Renal cortical epithelial cell (primary cell): ENCODE measurements around the gene GPR158. TPM values are rescaled to one million over a fixed set of nuclear protein-coding genes. Genes with fewer than 3 reads are reported as not detected.
A peak's percentile ranks its signal among the peaks of the same experiment; 100 is the strongest.

Experiments used
- DNase-seq: peaks from one replicate; pipeline ENCODE4 v3.0.0-alpha.2; 2011; ENCODE audit warnings: low read depth
- total RNA-seq: library from RNA; depleted of rRNA; stranded (reverse); fragments of >200 nt; gene quantifications from 2 replicates; pipeline ENCODE4 v1.2.3, GENCODE V29; 2014

Gene GPR158
- total RNA-seq, 1 donor from 2014 or later: not detected

DNA sequence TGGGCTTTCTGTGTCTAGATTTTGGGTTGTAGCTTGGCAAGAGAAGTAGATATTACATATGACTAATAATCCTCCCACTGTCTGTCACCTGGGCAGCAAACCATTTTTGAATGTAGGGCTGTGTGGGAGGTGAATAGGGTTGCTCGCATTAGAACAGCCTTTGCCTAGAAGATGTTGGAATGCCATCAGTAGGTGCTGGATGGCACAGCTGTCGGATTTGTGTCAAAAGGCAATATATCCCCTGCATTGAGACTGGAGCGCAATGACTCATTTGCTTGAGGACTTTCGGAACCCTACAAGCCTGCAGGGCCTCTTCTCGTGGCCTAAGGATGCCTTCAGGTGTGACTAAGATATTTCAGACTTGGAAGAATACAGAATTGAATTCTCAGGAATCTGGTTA lies 323.8 kb downstream of the GPR158 start:
- DNase-seq: no peak

- DNase-seq: no peak
These were observed 327.1 kb downstream of the GPR158 start for GRCh38 chr10:25501912-25502311.

DNA sequence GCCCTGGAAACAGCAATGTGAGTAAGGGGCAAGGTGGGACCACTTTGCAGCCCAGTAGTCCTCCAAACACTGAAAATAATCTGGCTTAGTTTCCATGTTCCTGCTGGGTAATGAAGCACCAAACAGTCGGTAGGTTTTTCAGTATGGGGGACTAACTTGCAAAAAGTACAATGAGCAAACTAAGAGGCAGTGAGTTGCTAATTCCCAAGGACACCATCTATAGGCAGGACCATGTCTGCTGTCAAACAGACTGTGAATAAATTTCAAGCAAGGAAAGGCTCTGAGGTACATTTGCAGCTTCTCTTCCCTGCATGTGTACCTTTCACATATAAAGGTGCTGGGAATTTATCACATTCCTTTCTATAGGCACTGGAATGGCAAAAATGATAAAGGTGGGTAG lies 327.7 kb downstream of the GPR158 start:
- DNase-seq: no peak

DNA sequence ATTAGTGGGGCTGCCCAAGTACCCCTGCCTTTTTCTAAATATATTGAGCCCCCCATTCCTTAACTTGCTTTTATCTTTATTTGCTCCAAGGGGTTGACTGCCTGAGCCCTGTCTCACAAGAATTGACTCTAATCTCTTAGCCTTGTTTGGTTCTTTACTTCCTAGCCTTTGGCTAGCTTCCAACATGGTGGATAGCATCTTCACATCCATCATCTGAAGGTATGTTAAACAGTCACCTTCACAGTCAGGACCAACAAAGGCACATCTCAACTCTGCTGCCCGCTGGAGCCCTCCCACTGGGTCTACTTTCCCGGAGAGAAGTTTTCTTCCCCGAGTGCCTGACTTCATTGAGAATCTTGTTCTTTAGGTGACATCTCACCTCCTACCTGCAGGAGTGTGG lies 329.5 kb downstream of the GPR158 start:
- DNase-seq: no peak

GRCh38 chr10:25504838-25505237 lies 330.0 kb downstream of the GPR158 start:
- no peak for DNase-seq

DNA sequence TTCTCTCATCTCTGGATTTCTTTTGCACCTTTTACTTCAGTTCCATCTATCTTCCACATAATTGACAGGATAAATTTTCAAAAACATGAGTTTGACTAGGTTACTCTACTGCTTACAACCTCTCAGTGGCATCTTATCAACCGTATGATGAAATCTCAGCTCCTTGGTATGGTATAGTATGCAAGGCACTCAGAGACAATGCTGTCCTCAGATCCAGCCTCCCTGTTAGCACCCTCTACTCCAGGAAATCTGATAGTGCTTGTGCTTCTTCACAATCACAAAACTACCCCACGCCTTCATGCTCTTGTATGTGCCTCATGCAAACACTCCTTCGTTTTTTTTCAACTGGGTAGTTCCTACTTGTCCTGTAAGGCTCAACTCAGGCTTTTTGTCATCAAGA lies 330.7 kb downstream of the GPR158 start:
- no peak for DNase-seq

GRCh38 chr10:25506821-25507335 lies 332.1 kb downstream of the GPR158 start:
- no peak for DNase-seq

DNA sequence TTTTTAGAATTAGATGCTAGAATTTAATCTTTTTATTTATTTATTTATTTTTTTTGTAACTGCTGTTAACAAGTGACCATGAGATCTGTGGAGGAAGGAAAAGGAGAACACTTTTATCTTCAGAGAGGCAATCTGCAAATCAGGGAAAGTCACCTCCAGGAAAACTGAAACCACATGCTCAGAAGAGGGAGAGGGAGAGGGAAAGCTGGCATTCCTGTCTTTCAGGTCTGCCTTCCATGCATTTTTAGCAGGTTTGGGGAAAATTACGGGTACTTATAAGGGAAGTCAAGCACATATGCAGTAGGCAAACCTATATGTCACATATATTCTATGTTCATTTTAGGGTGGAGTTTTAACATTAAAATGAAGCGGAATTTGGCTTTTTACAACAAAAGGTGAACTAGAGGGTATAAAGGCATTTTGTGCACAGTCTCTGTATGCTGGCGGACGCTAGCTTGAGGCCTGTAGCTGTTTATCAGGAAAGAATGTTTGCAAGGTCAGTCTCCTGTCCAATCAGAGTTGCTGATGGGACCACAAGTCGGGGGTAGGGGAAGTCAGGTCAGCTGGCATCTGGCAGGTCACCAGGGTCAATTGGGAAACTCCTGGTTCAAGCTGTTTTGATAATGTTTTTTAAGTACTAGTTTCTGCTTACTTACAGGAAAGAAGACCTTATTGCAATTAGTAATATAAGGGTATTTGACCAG lies 333.5 kb downstream of the GPR158 start:
- DNase-seq: no peak

DNA sequence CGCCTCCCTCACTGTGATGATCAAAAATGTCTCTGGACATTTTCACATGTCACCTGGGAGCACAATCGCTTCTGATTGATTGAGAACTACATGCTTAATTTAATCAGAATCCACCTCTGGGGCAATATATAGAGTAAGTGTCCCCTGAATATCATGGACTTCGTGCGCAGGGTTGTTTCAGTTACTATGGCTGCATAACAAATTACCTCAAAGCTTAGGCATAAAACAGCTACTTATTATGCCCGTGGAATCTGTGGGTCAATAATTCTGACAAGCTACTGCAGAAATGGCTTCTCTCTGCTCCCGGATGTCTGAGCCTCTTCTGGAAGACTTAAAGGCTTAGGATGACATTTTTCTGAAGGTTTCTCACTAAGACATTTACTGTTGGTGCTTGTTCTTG lies 334.4 kb downstream of the GPR158 start:
- no peak for DNase-seq

GRCh38 chr10:25522294-25522693 lies 347.5 kb downstream of the GPR158 start:
- no peak for DNase-seq

DNA sequence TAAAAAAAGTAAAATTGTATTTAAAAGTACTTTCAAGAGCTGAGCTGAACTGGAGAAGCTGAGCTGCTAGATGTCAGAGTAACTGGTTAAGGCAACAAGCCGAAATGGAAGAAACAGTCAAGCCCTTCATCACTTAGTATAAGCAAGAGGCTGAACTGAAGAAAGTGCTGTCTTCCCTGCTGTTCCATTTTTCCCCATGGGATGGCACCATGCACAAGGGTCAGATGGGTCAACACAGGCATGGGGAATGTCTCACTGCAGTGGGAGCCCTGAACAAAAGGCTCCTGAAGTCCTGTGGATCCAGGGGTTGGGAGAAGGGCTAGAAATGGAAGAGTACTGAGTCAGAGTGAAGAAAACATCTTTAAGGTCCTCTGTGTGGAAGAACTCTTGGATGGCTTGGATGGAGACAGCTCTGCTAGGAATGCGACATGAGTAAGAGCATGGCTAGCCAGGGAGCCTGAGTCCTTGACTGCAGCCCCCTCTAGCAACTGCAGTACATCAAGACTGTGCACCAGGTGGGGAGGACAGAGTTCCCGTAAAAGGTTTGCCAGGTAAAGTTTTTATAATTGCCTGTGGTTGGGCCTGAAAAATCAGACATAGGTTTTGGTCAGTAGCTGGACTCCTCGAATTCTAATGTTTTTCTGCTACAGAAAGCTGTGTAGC lies 348.3 kb downstream of the GPR158 start:
- peak; percentile 23 for DNase-seq

DNA sequence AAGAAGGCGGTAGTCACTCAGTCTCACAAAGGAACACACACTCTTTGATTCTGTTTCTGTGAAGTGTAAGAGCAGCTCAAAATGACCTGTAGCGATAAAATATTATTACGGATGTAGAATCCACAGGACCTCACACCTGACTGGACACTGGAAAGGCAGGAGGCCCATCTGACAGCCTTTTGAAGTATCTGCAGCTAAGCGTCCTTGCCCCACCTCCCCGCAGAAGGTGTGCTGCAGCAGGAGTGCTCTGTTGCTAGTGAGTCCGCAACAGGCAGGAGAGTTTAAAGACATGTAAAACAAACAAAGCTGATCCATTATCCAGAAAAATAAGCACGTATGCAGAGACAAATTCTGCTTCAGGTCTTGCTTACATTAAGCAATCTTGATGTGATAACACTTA lies 355.5 kb downstream of the GPR158 start:
- no peak for DNase-seq

DNA sequence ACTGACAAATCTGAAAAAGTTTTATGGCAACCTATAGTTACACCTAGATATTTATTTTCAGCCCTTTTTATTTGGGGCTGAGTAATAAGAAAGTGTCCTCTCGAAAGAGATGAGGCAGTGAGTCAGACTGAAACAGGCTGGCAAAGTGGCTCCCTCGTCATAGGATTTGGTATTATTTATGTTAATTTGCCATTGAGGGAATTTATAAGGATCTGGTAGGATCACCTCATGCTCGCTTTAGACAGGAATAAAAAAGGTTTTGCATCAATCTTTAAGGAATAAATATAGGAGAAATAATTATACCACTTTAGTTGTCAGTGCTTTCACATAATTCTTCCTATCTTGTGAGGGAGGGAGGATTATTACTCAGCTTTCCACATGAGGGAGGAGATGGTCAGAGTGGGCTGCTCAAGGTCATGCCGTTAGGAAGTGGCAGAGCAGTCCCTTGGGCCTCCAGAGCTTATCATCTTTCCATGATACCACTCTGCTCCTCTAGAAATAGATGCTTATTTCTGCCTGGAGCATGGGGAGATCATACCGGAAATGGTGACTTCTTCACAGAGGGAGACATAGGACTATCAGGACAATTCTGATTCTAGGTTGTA lies 356.8 kb downstream of the GPR158 start:
- no peak for DNase-seq

GRCh38 chr10:25532213-25532612 lies 357.4 kb downstream of the GPR158 start:
- no peak for DNase-seq

DNA sequence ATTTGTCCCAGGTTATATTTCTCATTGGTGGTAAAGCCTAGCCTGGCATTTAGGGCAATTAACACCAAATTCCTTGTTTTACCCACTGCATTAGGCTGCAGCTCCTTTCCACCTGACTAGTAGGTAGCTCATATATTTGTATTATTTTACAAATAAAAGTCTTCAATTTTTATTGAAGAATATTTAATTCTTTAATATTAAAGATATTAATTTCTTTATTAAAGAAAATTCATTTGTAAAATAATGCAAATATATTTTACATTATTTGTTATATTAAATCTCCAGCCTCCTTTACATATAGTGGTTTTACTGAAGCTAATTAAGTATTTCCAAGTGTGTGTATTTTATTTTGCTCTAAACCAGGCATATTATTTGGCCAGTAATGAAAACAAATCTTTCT lies 361.2 kb downstream of the GPR158 start:
- no peak for DNase-seq

- DNase-seq: peak; percentile 67
These were observed 372.6 kb downstream of the GPR158 start for GRCh38 chr10:25547382-25547781.

GRCh38 chr10:25552283-25552919 lies 377.6 kb downstream of the GPR158 start:
- DNase-seq: peak; percentile 26

DNA sequence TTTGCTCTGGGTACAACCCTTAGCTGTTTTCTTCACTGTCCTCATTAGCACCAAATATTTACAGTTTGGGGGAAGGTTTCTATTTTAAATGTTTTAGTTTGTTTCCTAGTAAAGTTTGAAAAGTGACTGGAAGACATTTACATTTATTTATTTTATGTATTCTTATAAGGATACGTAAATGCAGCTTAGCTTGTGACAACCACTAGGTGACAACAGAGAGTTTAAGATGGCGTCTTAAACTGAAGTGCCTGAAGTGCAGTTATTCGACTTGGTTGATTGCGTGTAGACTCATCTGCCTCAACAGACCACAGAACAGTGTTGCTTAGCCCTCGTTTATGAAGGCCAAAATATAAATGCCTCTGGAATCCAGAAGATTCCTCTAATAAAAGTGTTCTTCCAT lies 381.1 kb downstream of the GPR158 start:
- DNase-seq: no peak

DNA sequence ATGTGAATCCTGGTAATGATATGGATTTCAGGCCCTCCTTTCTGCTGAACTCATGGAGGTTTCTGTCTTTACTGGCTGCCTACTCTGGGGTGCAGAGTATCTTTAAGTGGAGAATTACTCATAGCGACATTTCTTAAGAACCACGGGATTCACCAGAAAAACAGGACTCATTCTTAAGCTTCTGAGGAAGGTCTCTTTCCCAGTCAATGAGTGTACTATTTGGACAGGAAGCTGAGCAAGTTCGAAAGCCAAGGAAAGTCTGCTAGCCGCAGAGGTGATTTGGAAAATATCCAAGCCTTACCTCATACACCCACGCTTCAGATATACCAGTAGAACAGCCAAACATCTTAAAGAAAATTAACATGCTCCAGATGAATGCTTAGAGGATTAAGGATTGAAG lies 381.7 kb downstream of the GPR158 start:
- DNase-seq: peak; percentile 87

DNA sequence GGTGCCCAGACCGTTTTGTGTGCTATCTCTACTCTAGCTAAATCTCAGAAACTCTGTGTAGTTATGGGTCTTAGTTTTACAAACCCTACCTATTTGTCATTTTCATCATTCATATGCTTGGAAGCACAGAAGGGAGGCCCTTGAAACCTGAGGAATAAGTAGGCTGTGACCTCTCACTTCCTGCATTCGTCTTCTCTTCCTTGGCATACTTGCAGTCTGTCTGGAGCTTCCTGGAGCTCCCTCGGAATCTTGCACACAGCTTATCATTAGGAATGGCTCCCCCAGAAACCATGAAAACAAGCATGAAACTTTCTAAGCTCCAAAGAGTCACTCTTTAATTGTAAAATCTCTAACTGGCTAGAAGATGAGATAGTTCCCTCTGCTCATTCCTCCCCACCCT lies 382.3 kb downstream of the GPR158 start:
- no peak for DNase-seq

GRCh38 chr10:25561758-25562157 lies 387.0 kb downstream of the GPR158 start:
- no peak for DNase-seq

DNA sequence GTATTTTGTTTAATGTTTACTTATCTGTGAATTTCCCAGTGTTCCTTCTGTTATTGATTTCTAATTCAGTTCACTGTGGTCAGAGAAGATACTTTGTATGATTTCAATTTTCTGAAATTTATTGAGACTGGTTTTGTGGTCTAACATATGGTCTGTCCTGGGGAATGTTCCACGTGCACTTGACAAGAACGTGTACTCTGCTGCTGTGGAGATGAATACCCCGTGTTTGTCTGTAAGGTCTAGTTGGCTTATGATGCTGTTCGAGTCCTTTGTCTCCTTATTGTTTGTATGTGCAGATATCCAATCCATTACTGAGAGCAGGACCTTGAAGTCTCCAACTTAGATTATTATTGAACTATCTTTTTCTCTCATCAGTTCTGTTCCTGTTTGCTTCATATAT lies 387.7 kb downstream of the GPR158 start:
- no peak for DNase-seq

DNA sequence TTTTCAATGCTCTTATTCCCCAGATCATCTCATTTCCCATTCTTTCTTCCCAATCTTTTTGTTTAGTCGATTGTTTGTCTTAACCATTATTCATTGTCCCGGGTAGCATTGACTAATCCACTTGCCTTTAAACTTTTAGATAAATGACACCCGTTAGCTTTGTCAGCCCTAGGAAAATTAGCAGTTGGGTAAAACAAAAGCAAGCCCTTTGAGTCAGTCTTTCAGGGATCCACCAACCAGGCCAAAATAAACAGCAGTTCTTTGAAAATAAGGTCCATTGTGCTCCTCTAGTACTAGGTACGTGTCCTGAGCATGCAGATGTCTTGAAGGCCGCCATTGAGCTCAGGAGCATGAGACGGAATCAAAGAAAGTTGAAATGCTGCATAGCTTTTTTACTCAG lies 389.6 kb downstream of the GPR158 start:
- DNase-seq: no peak
